PFSK-1 (cell line): ENCODE results near the gene TBC1D21.

ENCODE experiments used
- FOXP2 ChIP-seq: optimal IDR thresholded peaks from 2 replicates; pipeline ENCODE3; 2011; ENCODE audit warnings: borderline replicate concordance, control low read depth, inconsistent platforms; ENCODE audit not compliant: insufficient read depth; ENCODE audit errors: extremely low read length, extremely low read depth
- POLR2AphosphoS5 ChIP-seq: IDR thresholded peaks from 2 replicates; pipeline ENCODE4 v1.6.1; 2012; ENCODE audit warnings: low read depth, mild to moderate bottlenecking, control low read depth, low read length, moderate library complexity
- SIN3A ChIP-seq: IDR thresholded peaks from 2 replicates; pipeline ENCODE4 v1.6.1; 2012; ENCODE audit warnings: mild to moderate bottlenecking, low read length, moderate library complexity, borderline replicate concordance; ENCODE audit not compliant: insufficient read depth
- TAF1 ChIP-seq: IDR thresholded peaks from 2 replicates; pipeline ENCODE4 v1.6.1; 2012; ENCODE audit warnings: low read length, control low read depth, borderline replicate concordance; ENCODE audit not compliant: insufficient read depth
- TF ChIP-seq, protein P1 (sequence below), 2 experiments: IDR thresholded peaks; 2 replicates each; pipeline versions ENCODE4 v1.6.1 to v1.8.0; 2011 to 2012; ENCODE audit warnings: low read depth in 2 of 2, low read length in 2 of 2, control low read depth in 1 of 2, inconsistent platforms in 1 of 2, mild to moderate bottlenecking in 1 of 2, moderate library complexity in 1 of 2; ENCODE audit not compliant: insufficient read depth in 1 of 2

The TBC1D21 gene

GRCh38 chr15:73866481-73866880 is 6.9 kb upstream of the TBC1D21 start:
- no peak for TF ChIP-seq POLR2AphosphoS5
- no peak for TF ChIP-seq FOXP2
- TF ChIP-seq, protein P1, sequence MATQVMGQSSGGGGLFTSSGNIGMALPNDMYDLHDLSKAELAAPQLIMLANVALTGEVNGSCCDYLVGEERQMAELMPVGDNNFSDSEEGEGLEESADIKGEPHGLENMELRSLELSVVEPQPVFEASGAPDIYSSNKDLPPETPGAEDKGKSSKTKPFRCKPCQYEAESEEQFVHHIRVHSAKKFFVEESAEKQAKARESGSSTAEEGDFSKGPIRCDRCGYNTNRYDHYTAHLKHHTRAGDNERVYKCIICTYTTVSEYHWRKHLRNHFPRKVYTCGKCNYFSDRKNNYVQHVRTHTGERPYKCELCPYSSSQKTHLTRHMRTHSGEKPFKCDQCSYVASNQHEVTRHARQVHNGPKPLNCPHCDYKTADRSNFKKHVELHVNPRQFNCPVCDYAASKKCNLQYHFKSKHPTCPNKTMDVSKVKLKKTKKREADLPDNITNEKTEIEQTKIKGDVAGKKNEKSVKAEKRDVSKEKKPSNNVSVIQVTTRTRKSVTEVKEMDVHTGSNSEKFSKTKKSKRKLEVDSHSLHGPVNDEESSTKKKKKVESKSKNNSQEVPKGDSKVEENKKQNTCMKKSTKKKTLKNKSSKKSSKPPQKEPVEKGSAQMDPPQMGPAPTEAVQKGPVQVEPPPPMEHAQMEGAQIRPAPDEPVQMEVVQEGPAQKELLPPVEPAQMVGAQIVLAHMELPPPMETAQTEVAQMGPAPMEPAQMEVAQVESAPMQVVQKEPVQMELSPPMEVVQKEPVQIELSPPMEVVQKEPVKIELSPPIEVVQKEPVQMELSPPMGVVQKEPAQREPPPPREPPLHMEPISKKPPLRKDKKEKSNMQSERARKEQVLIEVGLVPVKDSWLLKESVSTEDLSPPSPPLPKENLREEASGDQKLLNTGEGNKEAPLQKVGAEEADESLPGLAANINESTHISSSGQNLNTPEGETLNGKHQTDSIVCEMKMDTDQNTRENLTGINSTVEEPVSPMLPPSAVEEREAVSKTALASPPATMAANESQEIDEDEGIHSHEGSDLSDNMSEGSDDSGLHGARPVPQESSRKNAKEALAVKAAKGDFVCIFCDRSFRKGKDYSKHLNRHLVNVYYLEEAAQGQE (IDR thresholded peaks at IDR 0.05; ENCODE audit: insufficient read depth in 1 of 2, low read depth in 2 of 2, low read length in 2 of 2) = no peak

DNA sequence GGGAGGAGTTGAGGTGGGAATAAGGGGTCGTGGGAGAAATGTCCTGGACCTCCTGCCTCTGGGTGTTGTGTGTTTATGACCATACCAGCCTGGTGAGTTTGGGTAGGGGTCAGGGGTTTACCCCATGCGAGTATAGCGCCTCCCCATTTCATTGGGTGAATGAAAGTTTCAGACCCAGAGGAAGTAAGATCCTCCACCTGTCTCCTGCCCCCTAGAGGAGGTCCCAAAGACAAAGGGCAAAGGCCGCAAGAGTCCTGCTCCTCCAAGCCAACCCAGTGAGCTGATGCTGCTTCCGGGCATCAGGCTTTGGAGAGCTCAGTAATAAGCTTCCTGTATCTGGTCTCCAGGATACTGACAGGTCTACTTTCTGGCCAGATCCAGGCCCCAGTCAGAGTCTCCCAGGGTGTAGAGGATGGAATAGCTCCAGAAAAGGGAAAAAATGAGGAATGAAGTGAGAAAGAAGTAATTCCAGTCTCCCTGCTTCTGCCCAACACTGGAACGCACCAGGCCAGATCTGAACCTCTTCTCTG is 6.4 kb upstream of the TBC1D21 start:
- TF ChIP-seq SIN3A (no peak), FOXP2 (no peak), TAF1 (no peak), POLR2AphosphoS5 (no peak)
- TF ChIP-seq, protein P1 (IDR thresholded peaks at IDR 0.05; ENCODE audit: insufficient read depth in 1 of 2, low read depth in 2 of 2, low read length in 2 of 2) = no peak

DNA sequence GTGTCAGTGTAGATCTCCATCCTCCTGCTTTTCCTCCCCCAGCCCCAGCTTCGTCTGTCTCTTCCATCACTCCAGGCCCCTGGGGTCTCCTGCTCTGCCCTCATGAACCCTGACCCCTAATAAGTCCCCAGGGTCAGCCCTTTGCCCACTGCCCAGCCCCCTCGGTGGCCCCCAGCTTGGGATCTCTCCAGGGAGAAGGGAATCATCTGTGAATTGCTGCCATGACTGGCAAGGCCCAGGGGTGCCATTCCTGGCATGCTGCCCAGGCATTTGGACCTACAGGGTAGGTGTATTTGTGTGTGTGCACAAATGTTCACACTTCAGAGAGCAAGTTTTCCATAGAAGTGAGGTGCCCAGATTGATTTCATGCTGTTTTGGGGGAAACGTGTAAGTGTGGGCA is 5.9 kb upstream of the TBC1D21 start:
- TF ChIP-seq, protein P1 (IDR thresholded peaks at IDR 0.05; ENCODE audit: insufficient read depth in 1 of 2, low read depth in 2 of 2, low read length in 2 of 2) = no peak
- TF ChIP-seq FOXP2 = no peak
- no peak for TF ChIP-seq SIN3A
- no peak for TF ChIP-seq TAF1

DNA sequence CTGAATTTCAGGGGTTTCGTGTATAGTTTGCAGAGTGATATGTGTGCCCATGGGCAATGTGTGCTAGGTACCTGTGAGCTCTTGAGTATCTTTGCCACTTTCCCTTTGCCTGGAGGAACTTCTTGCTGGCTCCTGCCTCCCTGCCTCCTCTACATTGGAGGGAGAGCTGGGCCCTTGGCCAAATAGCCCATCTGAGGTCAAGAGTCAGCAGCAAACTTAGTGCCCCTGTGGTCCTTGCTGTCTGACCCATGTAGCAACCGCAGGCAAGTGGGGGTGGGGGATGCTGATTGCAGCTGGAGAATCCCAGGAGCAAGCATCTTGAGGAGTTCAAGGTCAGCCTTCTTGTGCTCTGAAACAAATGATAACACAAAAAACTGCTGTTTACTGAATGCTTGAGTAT is 5.4 kb upstream of the TBC1D21 start:
- TF ChIP-seq SIN3A (no peak), TAF1 (no peak), FOXP2 (no peak), POLR2AphosphoS5 (no peak)
- TF ChIP-seq, protein P1 (IDR thresholded peaks at IDR 0.05; ENCODE audit: insufficient read depth in 1 of 2, low read depth in 2 of 2, low read length in 2 of 2) = no peak

- TF ChIP-seq, protein P1 (IDR thresholded peaks at IDR 0.05; ENCODE audit: insufficient read depth in 1 of 2, low read depth in 2 of 2, low read length in 2 of 2) = no peak
- no peak for TF ChIP-seq FOXP2
- no peak for TF ChIP-seq POLR2AphosphoS5
- TF ChIP-seq SIN3A = no peak
- no peak for TF ChIP-seq TAF1
Measured at GRCh38 chr15:73869216-73869995, 4.0 kb upstream of the TBC1D21 start.
